A172 (cell line): Measurements from ENCODE around the gene ALDH3A2. TPM values are rescaled to one million over a fixed set of nuclear protein-coding genes. Genes with fewer than 3 reads are reported as not detected.
A peak's percentile ranks its signal among the peaks of the same experiment; 100 is the strongest.

ENCODE experiments used
- DNase-seq: peaks from one replicate; pipeline ENCODE4 v3.0.0-alpha.2; 2015; ENCODE audit warnings: low spot score
- total RNA-seq: library from RNA; depleted of rRNA; stranded (reverse); fragments of >200 nt; shearing (Covaris generic); gene quantifications from 2 replicates; pipeline ENCODE4 v1.2.3, GENCODE V29; 2014; rRNA removed

Gene ALDH3A2
- 98.7 and 127 TPM in 2 replicates for total RNA-seq

DNA sequence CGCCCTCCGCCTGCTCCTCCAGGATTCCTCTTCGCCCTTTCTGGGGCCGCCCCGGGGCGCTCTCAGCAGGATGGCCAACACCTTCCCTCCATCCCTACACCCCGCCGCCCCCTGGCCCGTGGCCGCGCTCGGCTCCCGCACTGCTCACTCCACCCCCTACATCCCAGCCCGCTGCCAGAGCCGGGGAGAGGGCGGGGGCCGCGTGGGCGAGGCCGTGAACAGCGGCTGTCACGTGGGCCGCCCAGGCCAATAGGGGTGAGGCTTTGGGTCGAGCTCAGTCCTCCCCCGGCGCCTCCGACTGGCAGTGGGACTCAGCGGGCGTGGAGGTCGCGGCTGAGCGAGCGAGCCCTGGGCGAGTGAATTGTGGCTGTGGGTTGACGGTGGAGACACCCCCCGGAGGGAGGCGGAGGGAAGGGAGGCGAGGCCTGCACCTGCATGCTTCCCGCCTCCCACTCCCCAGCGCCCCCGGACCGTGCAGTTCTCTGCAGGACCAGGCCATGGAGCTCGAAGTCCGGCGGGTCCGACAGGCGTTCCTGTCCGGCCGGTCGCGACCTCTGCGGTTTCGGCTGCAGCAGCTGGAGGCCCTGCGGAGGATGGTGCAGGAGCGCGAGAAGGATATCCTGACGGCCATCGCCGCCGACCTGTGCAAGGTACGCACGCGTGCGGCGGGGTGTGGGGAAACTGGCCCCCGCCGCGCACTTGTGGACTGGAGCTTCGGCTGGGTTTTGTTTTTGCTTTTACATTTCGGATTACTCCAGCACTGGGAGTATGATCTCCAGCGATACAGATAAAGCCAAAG is at the start of gene ALDH3A2:
Gene ALDH3A2 (plus strand): TSS at position 277 of the 799 bp plus-strand sequence. CDS start 221 bp downstream, at position 498.
- DNase-seq: peak; percentile 94

- no peak for DNase-seq
Observed at GRCh38 chr17:19610311-19610710, 38.2 kb upstream of the ALDH3A2 start.

DNA sequence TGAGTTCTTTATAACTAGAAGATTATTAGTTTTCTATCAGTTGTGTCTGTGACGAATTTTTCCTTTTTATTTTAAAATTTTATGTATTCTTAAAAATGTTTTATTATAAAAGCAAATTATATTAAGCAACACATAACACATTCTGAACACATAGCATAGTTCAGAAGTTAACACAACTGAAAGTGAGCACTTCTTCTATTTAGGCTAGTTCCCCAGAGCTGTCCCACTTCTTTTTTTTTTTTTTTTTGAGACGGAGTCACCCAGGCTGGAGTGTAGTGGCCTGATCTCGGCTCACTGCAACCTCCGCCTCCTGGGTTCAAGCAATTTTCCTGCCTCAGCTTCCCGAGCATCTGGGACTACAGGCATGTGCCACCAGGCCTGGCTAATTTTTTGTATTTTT is 37.7 kb upstream of the ALDH3A2 start:
- DNase-seq: no peak

DNA sequence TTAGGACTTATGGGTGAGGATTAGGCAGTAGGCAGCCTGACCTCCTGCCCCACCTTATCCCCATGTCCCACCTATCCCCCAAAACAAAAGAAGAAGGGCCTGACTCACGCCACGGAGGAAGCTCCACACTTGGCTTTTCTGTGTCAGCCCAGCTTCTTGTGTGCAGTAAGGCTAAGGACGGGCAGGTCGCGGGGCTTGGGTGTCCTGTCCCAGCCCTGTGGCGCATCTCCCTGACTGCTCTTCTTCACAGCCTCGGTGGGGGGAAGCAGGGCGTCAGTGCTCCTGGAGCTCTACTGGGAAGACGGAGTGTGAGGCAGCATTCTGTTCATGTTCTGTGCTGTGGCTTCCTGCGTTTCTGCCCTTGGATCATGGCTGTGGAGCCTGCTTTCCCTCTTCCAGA is 34.6 kb upstream of the ALDH3A2 start:
- no peak for DNase-seq

- DNase-seq: no peak
Observed at GRCh38 chr17:19614900-19615299, 33.7 kb upstream of the ALDH3A2 start.

DNA sequence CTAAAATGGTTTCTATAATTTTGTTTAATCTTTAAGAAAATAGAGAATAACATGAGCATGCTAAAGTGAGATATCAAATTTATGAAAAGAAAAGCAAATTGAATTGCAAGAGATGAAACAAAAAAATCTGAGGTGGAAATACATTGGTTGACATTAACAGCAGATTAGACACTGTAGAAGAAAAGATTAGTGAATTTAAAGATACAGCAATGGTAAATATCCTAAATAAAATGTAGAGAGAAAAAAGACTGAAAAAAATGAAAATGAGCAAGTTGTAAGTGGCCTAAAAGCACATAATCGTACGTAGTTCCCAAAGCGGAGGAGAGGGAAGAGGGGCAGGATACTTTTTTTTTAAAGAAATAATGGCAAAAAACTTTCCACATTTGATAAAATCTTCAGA is 30.5 kb upstream of the ALDH3A2 start:
- DNase-seq: no peak

DNA sequence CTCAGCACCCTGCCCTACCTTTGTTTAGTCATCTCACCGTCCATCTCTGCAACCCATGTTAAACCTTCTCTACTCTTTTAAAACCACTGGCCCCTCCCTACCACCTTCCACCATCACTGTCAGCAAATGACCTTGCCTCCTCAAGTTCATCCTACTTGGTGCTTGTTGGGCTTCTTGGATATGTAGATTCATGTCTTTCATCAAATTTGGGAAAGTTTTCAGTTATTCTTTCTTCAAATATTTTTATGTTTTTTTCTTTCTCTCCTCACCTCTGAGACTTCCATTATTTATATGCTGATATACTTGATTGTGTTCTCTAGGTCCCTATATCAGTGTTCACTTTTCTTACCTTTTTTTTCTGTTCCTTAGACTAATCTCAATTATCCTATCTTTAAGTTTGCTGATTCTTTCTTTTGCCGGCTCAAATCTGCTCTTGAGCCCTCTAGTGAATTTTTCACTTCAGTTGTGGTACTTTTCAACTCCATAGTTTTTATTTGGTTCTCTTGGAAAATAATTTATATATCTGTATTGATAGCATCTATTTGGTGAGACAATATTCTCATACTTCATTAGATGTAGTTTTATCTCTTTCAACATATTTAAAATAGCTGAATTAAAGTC is 28.7 kb upstream of the ALDH3A2 start:
- no peak for DNase-seq

- no peak for DNase-seq
Observed at GRCh38 chr17:19621697-19622096, 26.9 kb upstream of the ALDH3A2 start.

- no peak for DNase-seq
Observed at GRCh38 chr17:19626079-19626478, 22.5 kb upstream of the ALDH3A2 start.

GRCh38 chr17:19629449-19629848 is 19.1 kb upstream of the ALDH3A2 start:
- DNase-seq: no peak

- no peak for DNase-seq
Observed at GRCh38 chr17:19630035-19630434, 18.5 kb upstream of the ALDH3A2 start.

DNA sequence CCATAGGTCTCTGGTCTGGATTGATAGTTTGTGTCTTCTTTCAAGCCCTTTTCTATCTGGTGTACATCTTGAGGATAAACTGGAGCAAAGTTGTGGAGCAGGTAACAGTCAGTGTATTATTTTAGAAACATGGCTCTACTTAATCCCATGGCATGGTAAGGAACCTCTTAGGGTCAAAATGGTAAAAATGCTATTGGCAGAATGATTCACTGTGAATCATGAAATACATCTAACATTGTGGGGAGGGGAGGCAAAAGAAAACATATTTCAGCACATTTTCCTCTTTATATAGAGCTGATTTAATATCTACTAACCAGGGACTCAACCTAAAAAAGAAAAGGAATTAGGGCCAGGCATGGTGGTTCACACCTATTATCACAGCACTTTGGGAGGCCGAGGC is 17.9 kb upstream of the ALDH3A2 start:
- DNase-seq: peak; percentile 31

GRCh38 chr17:19631905-19632304 is 16.6 kb upstream of the ALDH3A2 start:
- no peak for DNase-seq

- DNase-seq: peak; percentile 26
Observed at GRCh38 chr17:19641687-19642372, 6.7 kb upstream of the ALDH3A2 start.

DNA sequence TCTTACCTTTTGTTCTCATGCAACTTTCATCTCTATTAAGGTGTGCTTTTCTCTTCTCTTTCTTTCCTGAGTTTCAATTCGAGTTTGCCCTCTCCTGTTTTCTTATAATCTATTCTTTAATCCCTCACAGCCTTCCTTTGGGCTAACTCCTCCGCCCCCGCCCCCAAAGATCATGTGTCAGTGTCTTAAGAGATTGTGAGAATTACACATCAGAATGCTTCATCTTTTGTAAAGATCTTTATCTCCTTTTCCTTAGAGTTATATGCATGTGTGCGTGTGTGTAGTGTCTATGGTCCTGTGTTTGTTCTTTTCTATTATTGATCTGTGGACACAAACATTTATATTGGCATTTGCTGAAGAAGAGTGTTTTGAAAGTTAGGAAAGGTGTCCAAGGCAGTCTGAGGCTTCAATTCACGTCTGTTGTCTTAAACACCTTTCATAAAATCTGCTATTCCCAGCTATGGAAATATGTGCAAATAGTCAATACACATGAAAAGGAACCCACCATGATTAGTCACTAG is 6.1 kb upstream of the ALDH3A2 start:
- no peak for DNase-seq

GRCh38 chr17:19644493-19645210 is 3.9 kb upstream of the ALDH3A2 start:
- DNase-seq: no peak

- peak; percentile 81 for DNase-seq
Observed at GRCh38 chr17:19645734-19646201, 2.8 kb upstream of the ALDH3A2 start.

DNA sequence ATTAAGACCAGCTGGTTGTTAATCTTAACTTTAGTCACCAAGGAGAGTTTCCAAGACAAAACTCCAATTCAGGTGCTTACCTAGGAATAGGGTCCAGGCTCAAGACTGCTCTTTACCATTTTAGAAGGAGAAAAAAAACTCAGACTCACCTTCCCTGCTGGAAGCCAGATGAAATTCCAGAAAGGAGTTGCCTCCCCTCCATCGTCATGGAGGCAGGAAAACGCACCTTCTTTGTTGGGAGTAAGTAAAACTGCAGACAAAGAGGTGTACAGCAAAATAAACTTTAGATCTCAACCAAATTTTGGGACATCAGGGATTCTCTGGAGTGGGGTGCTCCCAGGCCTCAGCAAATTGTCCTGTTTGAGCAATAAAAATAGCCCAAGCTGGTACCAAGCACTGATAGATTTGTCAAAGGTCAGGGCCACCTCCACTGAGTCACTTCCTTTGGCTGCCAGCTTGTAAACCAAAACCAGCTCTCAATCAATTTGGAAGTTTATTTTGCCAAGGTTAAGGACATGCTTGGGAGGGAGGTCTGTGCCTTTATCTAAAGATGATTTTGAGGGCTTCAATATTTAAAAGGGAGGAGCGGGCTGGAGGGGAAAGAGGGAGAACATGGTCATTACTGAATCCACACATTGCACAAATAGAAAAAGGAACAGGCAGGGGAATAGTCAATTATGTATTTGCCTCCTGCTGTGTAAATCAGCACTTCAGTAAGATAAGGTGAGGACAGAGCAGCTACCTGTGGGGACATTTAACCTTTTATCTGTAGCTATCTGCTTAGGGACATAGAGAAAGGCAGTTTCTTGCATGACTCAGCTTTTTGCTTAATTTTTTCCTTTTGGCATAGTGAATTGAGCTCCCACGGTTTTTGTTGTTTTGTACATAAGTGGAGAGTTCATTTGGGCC is 1.5 kb upstream of the ALDH3A2 start:
- peak; percentile 85 for DNase-seq

GRCh38 chr17:19647697-19648474 is 665 bp upstream of the ALDH3A2 start:
- peak; percentile 63 for DNase-seq

GRCh38 chr17:19649274-19649541 is 657 bp downstream of the ALDH3A2 start:
- DNase-seq: no peak
